H1 (cell line): Measurements from ENCODE around the gene ALAS1. TPM values are rescaled to one million over a fixed set of nuclear protein-coding genes. Genes with fewer than 3 reads are reported as not detected.

Source experiments
- GTF2F1 ChIP-seq: IDR thresholded peaks from 2 replicates; pipeline ENCODE4 v1.6.1; 2012; ENCODE audit warnings: low read depth, low read length, improper control_type of control experiment, borderline replicate concordance
- KDM5A ChIP-seq: fragments of 200-600 bp; IDR thresholded peaks from 2 replicates; pipeline ENCODE4 v1.7.1; 2012; ENCODE audit warnings: mild to moderate bottlenecking, low read length, inconsistent platforms, mixed read lengths
- polyA plus RNA-seq, 7 experiments: library from polyadenylated mRNA; depleted of rRNA in 3 of 7; stranded (reverse) in 5 of 7; unstranded in 2 of 7; fragments of >200 nt in 5 of 7; fragments of 200-250 nt in 2 of 7; gene quantifications; 1 replicate in 5 of 7; 2 replicates in 1 of 7; 4 replicates in 1 of 7; pipeline versions ENCODE4 v1.2.1 to v1.2.3, GENCODE V29; 2011 to 2013; ENCODE audit warnings: missing spikeins in 2 of 7, mixed read lengths in 2 of 7
- total RNA-seq: library from RNA; stranded (reverse); fragmentation: NEBNext Ultra II Directional; extraction: Animal tissue kit (Norgen Biotek cat#: 25700); gene quantifications from 2 replicates; pipeline ENCODE4 v1.2.1, GENCODE V29; 2021
- TF ChIP-seq, protein P1 (sequence below): fragments of 300-600 bp; sonication (generic); IDR thresholded peaks from 2 replicates; pipeline ENCODE4 v1.7.1; 2012; ENCODE audit warnings: low read length, moderate library complexity, mild to moderate bottlenecking, inconsistent platforms; ENCODE audit not compliant: insufficient replicate concordance

ALAS1 gene
- total and polyA plus RNA-seq, 2 of the 8 experiments (the other 6 are each of a cell fraction or from before 2014, with no cell fraction given): 45.9 to 84.4 TPM

DNA sequence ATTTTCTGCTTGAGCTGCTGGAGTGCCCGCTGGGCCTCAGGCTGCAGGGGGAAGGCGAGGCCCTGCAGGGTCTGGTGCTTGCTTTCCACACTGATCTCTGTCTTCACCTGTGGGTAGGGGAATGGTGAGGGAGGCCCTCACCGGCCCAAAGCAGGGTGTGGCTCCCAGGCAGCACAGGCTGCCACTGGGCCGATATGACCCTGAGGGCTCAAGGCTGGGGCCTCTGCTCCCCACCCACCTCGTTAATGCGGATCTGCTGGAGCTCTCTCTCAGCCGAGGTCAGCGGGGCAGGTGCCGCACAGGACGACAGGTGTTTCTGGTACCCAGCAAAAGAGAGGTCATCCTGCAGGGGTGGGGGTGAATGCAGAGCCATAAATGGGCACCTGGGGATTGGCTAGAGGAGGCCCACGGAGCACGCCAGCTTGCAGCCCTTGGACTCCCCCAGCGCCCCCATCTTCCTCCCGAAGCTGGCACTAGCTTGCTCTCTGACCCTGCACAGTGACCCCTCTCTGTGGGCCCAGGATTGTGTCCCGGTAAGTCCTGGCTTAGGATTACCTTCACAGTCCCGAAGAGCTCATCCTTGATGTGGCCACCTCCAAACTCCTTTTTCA, 33.0 kb downstream of the ALAS1 start (continued):
- TF ChIP-seq, protein P1, sequence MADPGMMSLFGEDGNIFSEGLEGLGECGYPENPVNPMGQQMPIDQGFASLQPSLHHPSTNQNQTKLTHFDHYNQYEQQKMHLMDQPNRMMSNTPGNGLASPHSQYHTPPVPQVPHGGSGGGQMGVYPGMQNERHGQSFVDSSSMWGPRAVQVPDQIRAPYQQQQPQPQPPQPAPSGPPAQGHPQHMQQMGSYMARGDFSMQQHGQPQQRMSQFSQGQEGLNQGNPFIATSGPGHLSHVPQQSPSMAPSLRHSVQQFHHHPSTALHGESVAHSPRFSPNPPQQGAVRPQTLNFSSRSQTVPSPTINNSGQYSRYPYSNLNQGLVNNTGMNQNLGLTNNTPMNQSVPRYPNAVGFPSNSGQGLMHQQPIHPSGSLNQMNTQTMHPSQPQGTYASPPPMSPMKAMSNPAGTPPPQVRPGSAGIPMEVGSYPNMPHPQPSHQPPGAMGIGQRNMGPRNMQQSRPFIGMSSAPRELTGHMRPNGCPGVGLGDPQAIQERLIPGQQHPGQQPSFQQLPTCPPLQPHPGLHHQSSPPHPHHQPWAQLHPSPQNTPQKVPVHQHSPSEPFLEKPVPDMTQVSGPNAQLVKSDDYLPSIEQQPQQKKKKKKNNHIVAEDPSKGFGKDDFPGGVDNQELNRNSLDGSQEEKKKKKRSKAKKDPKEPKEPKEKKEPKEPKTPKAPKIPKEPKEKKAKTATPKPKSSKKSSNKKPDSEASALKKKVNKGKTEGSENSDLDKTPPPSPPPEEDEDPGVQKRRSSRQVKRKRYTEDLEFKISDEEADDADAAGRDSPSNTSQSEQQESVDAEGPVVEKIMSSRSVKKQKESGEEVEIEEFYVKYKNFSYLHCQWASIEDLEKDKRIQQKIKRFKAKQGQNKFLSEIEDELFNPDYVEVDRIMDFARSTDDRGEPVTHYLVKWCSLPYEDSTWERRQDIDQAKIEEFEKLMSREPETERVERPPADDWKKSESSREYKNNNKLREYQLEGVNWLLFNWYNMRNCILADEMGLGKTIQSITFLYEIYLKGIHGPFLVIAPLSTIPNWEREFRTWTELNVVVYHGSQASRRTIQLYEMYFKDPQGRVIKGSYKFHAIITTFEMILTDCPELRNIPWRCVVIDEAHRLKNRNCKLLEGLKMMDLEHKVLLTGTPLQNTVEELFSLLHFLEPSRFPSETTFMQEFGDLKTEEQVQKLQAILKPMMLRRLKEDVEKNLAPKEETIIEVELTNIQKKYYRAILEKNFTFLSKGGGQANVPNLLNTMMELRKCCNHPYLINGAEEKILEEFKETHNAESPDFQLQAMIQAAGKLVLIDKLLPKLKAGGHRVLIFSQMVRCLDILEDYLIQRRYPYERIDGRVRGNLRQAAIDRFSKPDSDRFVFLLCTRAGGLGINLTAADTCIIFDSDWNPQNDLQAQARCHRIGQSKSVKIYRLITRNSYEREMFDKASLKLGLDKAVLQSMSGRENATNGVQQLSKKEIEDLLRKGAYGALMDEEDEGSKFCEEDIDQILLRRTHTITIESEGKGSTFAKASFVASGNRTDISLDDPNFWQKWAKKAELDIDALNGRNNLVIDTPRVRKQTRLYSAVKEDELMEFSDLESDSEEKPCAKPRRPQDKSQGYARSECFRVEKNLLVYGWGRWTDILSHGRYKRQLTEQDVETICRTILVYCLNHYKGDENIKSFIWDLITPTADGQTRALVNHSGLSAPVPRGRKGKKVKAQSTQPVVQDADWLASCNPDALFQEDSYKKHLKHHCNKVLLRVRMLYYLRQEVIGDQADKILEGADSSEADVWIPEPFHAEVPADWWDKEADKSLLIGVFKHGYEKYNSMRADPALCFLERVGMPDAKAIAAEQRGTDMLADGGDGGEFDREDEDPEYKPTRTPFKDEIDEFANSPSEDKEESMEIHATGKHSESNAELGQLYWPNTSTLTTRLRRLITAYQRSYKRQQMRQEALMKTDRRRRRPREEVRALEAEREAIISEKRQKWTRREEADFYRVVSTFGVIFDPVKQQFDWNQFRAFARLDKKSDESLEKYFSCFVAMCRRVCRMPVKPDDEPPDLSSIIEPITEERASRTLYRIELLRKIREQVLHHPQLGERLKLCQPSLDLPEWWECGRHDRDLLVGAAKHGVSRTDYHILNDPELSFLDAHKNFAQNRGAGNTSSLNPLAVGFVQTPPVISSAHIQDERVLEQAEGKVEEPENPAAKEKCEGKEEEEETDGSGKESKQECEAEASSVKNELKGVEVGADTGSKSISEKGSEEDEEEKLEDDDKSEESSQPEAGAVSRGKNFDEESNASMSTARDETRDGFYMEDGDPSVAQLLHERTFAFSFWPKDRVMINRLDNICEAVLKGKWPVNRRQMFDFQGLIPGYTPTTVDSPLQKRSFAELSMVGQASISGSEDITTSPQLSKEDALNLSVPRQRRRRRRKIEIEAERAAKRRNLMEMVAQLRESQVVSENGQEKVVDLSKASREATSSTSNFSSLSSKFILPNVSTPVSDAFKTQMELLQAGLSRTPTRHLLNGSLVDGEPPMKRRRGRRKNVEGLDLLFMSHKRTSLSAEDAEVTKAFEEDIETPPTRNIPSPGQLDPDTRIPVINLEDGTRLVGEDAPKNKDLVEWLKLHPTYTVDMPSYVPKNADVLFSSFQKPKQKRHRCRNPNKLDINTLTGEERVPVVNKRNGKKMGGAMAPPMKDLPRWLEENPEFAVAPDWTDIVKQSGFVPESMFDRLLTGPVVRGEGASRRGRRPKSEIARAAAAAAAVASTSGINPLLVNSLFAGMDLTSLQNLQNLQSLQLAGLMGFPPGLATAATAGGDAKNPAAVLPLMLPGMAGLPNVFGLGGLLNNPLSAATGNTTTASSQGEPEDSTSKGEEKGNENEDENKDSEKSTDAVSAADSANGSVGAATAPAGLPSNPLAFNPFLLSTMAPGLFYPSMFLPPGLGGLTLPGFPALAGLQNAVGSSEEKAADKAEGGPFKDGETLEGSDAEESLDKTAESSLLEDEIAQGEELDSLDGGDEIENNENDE: no peak
- no peak for TF ChIP-seq GTF2F1
- no peak for TF ChIP-seq KDM5A
